HepG2 (cell line): Measurements from ENCODE around the gene PTPRE. TPM values are rescaled to one million over a fixed set of nuclear protein-coding genes. Genes with fewer than 3 reads are reported as not detected.
A peak's percentile ranks its signal among the peaks of the same experiment; 100 is the strongest.

Experiments
- ARNT2 ChIP-seq: sonication (generic); formaldehyde crosslinking; IDR thresholded peaks from 2 replicates; pipeline ENCODE4 v1.8.0; 2022; ENCODE audit warnings: mild to moderate bottlenecking, low read depth, missing genetic modification reagents, moderate library complexity
- ATF7-NPFF ChIP-seq: sonication (generic); formaldehyde crosslinking; IDR thresholded peaks from 2 replicates; pipeline ENCODE4 v1.8.1; 2023; ENCODE audit warnings: mild to moderate bottlenecking, low read depth, missing genetic modification reagents, moderate library complexity
- NFYC ChIP-seq: IDR thresholded peaks from 2 replicates; pipeline ENCODE4 v1.6.1; 2016; ENCODE audit warnings: missing genetic modification reagents, missing compliant biosample characterization
- NR2C2 ChIP-seq: sonication (generic); formaldehyde crosslinking; IDR thresholded peaks from 2 replicates; pipeline ENCODE4 v1.4.0; 2020; ENCODE audit warnings: missing genetic modification reagents, mild to moderate bottlenecking, moderate library complexity, borderline replicate concordance
- PHF8 ChIP-seq: sonication (generic); formaldehyde crosslinking; IDR thresholded peaks from 2 replicates; pipeline ENCODE4 v1.5.0; 2020; ENCODE audit warnings: missing genetic modification reagents
- RNF2 ChIP-seq: fragments of 450-650 bp; conservative IDR thresholded peaks from 2 replicates; pipeline ENCODE4 v1.6.1; 2016; ENCODE audit warnings: low read depth
- RXRA ChIP-seq: sonication (generic); formaldehyde crosslinking; IDR thresholded peaks from 2 replicates; pipeline ENCODE4 v1.5.1; 2020; ENCODE audit warnings: missing genetic modification reagents
- ZNF547 ChIP-seq: sonication (generic); formaldehyde crosslinking; IDR thresholded peaks from 2 replicates; pipeline ENCODE4 v1.5.1; 2020; ENCODE audit warnings: mild to moderate bottlenecking, missing genetic modification reagents
- ZNF564 ChIP-seq: sonication (generic); formaldehyde crosslinking; IDR thresholded peaks from 2 replicates; pipeline ENCODE4 v1.8.1; 2023; ENCODE audit warnings: mild to moderate bottlenecking, missing genetic modification reagents
- ZNF841 ChIP-seq: sonication (generic); formaldehyde crosslinking; IDR thresholded peaks from 2 replicates; pipeline ENCODE4 v1.8.1; 2023; ENCODE audit warnings: missing genetic modification reagents, borderline replicate concordance
- ZSCAN31 ChIP-seq: sonication (generic); formaldehyde crosslinking; IDR thresholded peaks from 2 replicates; pipeline ENCODE4 v1.5.0; 2020; ENCODE audit warnings: low read depth, mild to moderate bottlenecking, missing genetic modification reagents
- polyA plus RNA-seq, 8 experiments: library from polyadenylated mRNA; depleted of rRNA in 3 of 8; stranded (reverse) in 7 of 8; unstranded in 1 of 8; fragments of >200 nt; fragmentation: Illumina TruSeq in 4 of 8; extraction: Trizol in 4 of 8; gene quantifications; 2 replicates each; pipeline versions ENCODE4 v1.2.1 to v1.2.3, GENCODE V29; 2011 to 2016; ENCODE audit warnings: low read depth in 4 of 8, missing spikeins in 1 of 8, mixed read lengths in 1 of 8; ENCODE audit not compliant: insufficient read depth in 1 of 8
- total RNA-seq, 5 experiments: library from RNA; depleted of rRNA; stranded (reverse); fragments of >200 nt; fragmentation: Illumina TruSeq; extraction: Trizol; gene quantifications; 2 replicates each; pipeline ENCODE4 v1.2.3, GENCODE V29; 2016; ENCODE audit warnings: low read depth in 1 of 5
- TF ChIP-seq, protein P1 (sequence below): IDR thresholded peaks from 2 replicates; pipeline ENCODE4 v1.6.1; 2016; ENCODE audit warnings: low read depth
- TF ChIP-seq, protein P2 (sequence below): sonication (generic); formaldehyde crosslinking; IDR thresholded peaks from 2 replicates; pipeline ENCODE4 v1.5.0; 2020; ENCODE audit warnings: mild to moderate bottlenecking, missing genetic modification reagents
- TF ChIP-seq, protein P3 (sequence below): sonication (generic); formaldehyde crosslinking; IDR thresholded peaks from 2 replicates; pipeline ENCODE4 v1.8.1; 2022; ENCODE audit warnings: low read depth, mild to moderate bottlenecking, missing genetic modification reagents
- TF ChIP-seq, protein P4 (sequence below): IDR thresholded peaks from 2 replicates; pipeline ENCODE4 v1.6.1; 2016; ENCODE audit warnings: missing compliant biosample characterization, missing genetic modification reagents, borderline replicate concordance
- TF ChIP-seq, protein P5 (sequence below): sonication (generic); formaldehyde crosslinking; IDR thresholded peaks from 2 replicates; pipeline ENCODE4 v1.5.1; 2020; ENCODE audit warnings: missing genetic modification reagents, mild to moderate bottlenecking, borderline replicate concordance

Gene PTPRE
- total and polyA plus RNA-seq, 2 of the 13 experiments (the other 11 are each of a cell fraction or from before 2014, with no cell fraction given): 0.01 to 0.02 TPM

DNA sequence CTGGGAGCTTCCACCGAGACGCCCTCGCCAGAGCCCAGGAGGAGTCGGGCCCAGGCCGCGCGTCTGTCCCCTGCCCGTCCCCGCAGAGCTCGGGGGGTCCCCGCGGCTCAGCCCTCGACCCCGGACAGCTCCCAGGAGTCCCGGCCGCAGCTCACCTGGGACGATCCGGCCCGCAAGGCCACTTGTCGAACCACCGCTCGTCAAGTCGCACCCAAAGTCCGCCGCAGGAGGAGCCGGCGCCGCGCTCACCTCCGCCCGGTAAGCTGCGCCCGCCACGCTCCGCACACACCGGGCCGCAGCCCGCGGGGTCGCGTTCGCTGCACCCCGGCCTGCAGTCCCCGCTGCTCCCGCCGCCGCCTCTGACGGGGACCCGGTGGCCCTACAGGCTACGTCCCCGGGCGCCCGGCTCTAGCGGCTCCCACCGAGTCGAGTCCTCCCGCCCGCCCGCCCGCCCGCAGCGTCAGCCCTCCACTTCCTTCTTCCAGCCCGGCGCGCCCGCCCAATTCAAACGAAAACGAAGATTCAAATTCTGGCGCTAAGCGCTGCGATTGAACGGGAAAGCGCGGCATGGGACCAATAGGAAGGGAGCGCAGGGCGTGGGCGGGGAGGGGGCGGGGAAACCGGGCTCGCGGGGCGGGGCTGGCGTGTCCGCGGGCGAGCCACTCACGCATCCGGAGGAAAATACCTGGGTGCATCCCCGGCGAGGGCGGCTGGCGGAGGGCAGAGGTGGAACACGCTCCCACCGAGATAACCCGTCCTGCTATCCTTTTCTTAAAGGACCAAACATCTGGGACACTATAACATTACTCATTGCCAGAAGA is 219.3 kb downstream of the PTPRE start, which contains the start of gene MKI67 (continued):
- TF ChIP-seq, protein P1, sequence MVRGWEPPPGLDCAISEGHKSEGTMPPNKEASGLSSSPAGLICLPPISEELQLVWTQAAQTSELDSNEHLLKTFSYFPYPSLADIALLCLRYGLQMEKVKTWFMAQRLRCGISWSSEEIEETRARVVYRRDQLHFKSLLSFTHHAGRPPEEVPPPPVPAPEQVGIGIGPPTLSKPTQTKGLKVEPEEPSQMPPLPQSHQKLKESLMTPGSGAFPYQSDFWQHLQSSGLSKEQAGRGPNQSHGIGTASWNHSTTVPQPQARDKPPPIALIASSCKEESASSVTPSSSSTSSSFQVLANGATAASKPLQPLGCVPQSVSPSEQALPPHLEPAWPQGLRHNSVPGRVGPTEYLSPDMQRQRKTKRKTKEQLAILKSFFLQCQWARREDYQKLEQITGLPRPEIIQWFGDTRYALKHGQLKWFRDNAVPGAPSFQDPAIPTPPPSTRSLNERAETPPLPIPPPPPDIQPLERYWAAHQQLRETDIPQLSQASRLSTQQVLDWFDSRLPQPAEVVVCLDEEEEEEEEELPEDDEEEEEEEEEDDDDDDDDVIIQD: no peak
- peak; percentile 55; the same call in 1 of the 2 replicates for TF ChIP-seq PHF8 (CRISPR knock-in tag)
- peak; percentile 85 for TF ChIP-seq NFYC (CRISPR knock-in tag)
- TF ChIP-seq, protein P2, sequence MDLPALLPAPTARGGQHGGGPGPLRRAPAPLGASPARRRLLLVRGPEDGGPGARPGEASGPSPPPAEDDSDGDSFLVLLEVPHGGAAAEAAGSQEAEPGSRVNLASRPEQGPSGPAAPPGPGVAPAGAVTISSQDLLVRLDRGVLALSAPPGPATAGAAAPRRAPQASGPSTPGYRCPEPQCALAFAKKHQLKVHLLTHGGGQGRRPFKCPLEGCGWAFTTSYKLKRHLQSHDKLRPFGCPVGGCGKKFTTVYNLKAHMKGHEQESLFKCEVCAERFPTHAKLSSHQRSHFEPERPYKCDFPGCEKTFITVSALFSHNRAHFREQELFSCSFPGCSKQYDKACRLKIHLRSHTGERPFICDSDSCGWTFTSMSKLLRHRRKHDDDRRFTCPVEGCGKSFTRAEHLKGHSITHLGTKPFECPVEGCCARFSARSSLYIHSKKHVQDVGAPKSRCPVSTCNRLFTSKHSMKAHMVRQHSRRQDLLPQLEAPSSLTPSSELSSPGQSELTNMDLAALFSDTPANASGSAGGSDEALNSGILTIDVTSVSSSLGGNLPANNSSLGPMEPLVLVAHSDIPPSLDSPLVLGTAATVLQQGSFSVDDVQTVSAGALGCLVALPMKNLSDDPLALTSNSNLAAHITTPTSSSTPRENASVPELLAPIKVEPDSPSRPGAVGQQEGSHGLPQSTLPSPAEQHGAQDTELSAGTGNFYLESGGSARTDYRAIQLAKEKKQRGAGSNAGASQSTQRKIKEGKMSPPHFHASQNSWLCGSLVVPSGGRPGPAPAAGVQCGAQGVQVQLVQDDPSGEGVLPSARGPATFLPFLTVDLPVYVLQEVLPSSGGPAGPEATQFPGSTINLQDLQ (CRISPR knock-in tag): no peak
- 0 out of 2 replicates have a peak, but pooled peaks have one; percentile 1 for TF ChIP-seq RXRA
- TF ChIP-seq, protein P3, sequence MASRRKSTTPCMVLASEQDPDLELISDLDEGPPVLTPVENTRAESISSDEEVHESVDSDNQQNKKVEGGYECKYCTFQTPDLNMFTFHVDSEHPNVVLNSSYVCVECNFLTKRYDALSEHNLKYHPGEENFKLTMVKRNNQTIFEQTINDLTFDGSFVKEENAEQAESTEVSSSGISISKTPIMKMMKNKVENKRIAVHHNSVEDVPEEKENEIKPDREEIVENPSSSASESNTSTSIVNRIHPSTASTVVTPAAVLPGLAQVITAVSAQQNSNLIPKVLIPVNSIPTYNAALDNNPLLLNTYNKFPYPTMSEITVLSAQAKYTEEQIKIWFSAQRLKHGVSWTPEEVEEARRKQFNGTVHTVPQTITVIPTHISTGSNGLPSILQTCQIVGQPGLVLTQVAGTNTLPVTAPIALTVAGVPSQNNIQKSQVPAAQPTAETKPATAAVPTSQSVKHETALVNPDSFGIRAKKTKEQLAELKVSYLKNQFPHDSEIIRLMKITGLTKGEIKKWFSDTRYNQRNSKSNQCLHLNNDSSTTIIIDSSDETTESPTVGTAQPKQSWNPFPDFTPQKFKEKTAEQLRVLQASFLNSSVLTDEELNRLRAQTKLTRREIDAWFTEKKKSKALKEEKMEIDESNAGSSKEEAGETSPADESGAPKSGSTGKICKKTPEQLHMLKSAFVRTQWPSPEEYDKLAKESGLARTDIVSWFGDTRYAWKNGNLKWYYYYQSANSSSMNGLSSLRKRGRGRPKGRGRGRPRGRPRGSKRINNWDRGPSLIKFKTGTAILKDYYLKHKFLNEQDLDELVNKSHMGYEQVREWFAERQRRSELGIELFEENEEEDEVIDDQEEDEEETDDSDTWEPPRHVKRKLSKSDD (CRISPR knock-in tag): peak; percentile 65; the same call in 1 of the 2 replicates
- TF ChIP-seq, protein P4, sequence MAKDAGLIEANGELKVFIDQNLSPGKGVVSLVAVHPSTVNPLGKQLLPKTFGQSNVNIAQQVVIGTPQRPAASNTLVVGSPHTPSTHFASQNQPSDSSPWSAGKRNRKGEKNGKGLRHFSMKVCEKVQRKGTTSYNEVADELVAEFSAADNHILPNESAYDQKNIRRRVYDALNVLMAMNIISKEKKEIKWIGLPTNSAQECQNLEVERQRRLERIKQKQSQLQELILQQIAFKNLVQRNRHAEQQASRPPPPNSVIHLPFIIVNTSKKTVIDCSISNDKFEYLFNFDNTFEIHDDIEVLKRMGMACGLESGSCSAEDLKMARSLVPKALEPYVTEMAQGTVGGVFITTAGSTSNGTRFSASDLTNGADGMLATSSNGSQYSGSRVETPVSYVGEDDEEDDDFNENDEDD (CRISPR knock-in tag): peak; percentile 98
- TF ChIP-seq ATF7-NPFF (CRISPR knock-in tag): peak; percentile 77
- TF ChIP-seq ARNT2: peak; percentile 91
- no peak for TF ChIP-seq RNF2
- 0 out of 2 replicates have a peak, but pooled peaks have one; percentile 35 for TF ChIP-seq ZNF841 (CRISPR knock-in tag)
- peak; percentile 43; the same call in 1 of the 2 replicates for TF ChIP-seq ZNF564 (CRISPR knock-in tag)
- TF ChIP-seq, protein P5, sequence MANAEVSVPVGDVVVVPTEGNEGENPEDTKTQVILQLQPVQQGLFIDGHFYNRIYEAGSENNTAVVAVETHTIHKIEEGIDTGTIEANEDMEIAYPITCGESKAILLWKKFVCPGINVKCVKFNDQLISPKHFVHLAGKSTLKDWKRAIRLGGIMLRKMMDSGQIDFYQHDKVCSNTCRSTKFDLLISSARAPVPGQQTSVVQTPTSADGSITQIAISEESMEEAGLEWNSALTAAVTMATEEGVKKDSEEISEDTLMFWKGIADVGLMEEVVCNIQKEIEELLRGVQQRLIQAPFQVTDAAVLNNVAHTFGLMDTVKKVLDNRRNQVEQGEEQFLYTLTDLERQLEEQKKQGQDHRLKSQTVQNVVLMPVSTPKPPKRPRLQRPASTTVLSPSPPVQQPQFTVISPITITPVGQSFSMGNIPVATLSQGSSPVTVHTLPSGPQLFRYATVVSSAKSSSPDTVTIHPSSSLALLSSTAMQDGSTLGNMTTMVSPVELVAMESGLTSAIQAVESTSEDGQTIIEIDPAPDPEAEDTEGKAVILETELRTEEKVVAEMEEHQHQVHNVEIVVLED (CRISPR knock-in tag): no peak
- 0 out of 2 replicates have a peak, but pooled peaks have one; percentile 10 for TF ChIP-seq ZSCAN31
- no peak for TF ChIP-seq ZNF547 (CRISPR knock-in tag)
- TF ChIP-seq NR2C2: no peak
